Stimulated activated naive CD8-positive, alpha-beta T cell treated with anti-CD3 and anti-CD28 coated beads, Interleukin-15, Interleukin-2, amounts not matched to agents 100 U/mL and 50 U/mL, for 24 hours (primary cell): ENCODE data around the gene SCGB1D4.
A peak's percentile ranks its signal among the peaks of the same experiment; 100 is the strongest.
"Not testable (repeated sequence)": the region's sequence is repeated elsewhere in the genome, so short reads cannot be mapped to it uniquely, and the experiment has no call there.

ENCODE experiments used
- ATAC-seq: fragments of 150-1000 bp; cut with Tn5 transposase; one replicate; pipeline ENCODE4 v1.10.0; 2021
- DNase-seq: peaks from one replicate; pipeline ENCODE4 v3.0.0; 2021

SCGB1D4 gene, protein sequence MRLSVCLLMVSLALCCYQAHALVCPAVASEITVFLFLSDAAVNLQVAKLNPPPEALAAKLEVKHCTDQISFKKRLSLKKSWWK

DNA sequence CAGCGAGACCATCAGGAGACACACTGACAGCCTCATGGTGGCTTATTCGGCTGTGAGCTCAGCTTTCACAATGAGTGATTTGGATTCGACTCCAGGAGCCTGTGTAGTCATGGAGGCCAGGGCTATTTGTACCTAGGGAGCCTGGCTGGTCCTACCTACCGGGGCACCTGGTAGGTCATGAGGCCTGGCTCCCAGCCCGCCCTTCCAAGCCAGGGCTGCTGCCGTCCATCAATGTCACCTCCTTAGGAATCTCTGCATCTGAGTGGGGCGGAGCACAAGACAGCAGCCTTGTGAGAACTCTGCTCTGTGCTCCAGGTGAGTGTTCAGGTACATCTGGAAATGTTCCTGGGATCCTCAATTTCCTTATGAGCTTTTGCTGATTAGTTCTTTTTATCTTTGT is at the start of gene SCGB1D4:
Gene SCGB1D4 (minus strand): TSS at position 101 of the 400 bp plus-strand sequence. CDS start 65 bp downstream, at position 36.
- DNase-seq (no peak), ATAC-seq (no peak)

DNA sequence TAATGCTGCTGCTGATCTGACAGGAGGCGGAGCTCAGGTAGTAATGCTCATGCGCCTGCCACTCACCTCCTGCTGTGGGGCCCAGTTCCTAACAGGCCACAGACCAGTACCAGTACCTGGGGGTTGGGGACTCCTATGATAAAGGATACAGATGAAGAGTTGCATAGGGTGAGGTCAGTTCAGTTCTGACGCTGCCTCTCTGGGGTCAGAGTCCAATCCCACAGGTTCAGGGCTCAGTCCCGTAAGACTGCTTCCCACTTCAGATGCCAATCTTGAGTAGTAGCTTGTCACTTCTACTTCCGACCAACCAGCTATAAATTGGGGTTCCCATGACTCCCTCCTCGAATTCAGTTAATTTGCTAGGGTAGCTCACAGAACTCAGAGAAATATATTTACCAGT is 47.0 kb upstream of the SCGB1D4 start:
- DNase-seq: no peak
- no peak for ATAC-seq

DNA sequence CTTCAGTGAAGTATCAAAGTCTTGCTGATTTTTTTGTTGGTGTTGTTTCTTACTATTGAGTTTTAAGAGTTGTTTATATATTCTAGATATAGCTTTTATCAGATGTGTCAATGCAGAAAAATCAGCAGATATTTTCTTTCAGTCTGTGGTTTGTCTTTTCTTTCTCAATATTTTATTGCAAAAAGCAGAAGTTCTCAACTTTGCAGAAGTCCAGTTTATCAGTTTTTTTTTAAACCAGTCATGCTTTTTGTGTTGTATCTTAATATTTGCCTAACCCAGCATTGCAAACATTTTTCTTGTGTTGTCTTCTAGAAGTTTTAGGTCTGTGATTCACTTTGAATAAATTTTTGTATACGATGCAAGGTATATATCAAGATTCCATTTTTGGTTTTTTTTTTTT is 45.3 kb upstream of the SCGB1D4 start:
- no peak for ATAC-seq
- no peak for DNase-seq

DNA sequence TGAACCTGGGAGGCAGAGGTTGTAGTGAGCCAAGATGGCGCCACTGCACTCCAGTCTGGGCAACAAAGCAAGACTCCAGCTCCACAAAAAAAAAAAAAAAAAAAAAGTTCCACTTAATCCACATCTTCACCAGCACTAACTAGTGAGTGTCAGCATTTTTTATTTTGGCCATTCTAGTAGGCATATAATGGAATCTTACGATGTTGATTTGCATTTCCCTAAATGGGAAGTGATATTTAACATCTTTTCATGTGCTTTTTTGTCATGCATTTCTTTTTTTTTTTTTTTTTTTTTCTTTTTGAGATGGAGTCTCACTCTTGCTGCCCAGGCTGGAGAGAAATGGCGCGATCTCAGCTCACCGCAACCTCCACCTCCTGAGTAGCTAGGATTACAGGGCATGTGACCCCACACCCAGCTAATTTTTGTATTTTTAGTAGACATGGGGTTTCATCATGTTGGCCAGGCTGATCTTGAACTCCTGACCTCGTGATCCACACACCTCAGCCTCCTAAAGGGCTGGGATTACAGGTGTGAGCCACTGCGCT is 44.8 kb upstream of the SCGB1D4 start:
- not testable (repeated sequence) for ATAC-seq, DNase-seq

DNA sequence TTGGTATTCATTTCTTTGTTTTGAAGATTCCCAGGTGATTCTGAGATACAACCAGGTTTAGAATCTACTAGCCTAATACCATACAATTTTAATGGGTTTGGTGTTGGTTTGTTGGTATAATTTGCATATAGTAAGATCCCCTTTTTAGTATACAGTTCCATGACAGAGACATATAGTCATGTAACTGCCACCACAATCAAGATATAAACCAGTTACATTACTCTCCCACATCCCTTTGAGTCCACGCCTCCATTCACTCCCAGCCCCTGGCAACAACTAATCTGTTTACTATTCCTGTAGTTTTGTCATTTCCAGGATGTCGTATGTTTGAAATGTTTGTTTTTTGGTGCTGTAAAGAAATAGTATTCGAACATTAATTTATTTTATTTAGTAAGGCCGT is 42.7 kb upstream of the SCGB1D4 start:
- ATAC-seq: no peak
- no peak for DNase-seq

DNA sequence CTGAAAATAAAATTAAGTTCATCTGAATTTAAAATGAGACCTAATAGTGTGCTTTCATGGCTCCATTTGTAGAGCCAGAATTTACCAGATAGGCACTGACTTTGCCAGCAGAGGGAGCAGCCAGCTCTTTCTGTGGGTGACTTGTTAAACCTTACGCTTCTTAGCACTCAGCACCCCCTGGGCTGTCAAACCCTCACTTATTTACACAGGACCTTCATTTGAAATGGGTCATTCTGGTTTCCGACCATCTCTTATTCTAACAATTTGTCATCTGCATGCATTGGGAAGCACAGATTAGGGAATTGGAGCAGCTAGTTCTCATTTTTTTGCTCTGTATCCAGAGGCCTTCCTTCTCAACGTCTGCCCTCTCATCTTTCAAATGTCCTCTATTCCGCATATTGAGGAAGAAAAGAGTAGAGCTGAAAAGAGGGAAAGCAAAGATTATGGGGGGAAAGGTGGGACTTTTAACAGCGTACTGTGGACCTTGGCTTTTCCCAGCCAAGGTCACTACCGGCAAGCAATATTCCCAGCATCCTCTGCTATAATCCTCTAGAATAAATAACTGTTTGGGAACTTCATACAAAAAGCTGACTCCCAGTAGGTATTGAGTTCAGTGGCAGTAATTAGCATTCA is 41.5 kb upstream of the SCGB1D4 start:
- ATAC-seq (no peak), DNase-seq (peak; percentile 57)

DNA sequence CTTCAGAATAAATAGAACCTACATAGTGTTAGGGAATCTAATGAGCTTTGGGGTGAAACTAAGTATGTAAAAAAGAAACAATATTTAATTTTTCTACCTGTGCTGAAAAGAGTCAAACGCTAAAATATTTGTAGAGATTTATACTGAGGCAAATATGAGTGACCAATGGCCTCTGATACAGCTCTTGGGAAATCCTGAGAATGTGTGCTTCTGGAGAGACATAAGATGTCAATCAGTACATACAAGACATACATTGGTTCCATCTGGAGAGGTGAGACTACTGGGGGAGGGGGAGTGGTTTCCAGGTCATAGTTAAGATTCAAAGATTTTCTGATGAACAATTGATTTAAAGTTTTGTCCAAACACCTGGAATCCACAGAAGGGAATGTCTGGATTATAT is 39.3 kb upstream of the SCGB1D4 start:
- DNase-seq (no peak), ATAC-seq (no peak)

DNA sequence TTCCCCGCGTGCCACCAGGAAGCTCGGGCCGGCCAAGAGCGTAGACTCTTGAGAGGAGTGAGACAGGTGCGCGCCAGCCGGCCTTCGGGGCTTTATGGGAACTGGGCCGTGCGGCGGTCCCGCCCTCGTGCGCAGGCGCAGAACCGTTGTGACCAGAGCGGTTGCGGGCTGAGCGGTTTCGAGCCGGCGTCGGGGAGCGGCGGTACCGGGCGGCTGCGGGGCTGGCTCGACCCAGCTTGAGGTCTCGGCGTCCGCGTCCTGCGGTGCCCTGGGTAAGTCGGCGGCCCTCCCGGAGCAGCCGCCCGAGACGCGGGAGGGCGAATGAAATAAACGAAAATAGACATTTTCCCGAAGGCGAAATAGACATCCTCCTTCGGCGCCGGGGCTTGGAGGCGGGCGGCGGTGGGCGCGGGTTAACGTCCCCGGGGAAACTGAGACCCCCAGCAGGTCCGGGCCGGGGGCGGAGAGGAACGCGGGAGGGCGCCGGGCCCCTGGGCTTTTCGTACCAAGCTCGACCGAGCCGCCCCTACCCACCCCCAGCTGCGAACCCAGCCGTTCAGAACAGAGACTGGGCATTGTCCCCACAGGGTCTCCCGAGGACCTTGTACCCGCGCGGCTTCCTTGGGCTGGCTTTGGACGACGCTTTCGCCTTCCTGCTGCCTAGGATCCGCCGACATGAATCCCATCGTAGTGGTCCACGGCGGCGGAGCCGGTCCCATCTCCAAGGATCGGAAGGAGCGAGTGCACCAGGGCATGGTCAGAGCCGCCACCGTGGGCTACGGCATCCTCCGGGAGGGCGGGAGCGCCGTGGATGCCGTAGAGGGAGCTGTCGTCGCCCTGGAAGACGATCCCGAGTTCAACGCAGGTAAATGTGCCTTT is 38.7 kb upstream of the SCGB1D4 start, which contains the start of gene ASRGL1:
Gene ASRGL1 (plus strand): TSS at position 146 of the 879 bp plus-strand sequence. CDS start 530 bp downstream, at position 676.
- ATAC-seq: peak; percentile 87
- peak; percentile 87 for DNase-seq

DNA sequence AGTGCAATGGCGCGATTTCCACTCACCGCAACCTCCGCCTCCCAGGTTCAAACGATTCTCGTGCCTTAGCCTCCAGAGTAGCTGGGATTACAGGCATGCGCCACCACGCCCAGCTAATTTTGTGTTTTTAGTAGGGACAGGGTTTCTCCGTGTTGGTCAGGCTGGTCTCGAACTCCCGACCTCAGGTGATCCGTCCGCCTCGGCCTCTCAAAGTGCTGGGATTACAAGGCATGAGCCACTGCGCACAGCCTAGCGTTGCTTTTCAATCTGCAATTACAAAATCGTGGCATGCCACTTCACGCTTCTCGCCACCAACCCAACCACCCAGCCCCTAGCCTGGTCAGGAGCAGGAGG is 38.1 kb upstream of the SCGB1D4 start:
- ATAC-seq, DNase-seq: not testable (repeated sequence)

DNA sequence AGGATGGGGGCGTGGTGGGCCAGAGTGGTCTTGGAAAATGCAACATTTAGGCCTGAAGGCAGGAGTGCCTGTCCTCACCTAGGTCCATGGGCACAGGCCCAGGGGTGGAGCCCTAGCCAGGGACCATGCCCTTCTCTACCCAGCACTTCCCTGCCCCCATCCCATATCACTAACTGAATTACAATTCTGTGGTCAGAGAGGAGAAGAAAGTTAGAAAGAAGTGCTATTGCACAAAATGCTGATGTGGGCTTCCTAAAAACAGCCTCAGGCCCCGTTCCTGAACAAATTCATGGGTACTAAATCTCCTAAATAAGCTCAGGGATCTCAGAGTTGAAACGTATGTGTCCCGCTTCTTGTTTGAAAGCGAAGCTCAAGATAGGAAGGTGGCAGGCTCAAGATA is 34.9 kb upstream of the SCGB1D4 start:
- DNase-seq: no peak
- ATAC-seq: no peak

DNA sequence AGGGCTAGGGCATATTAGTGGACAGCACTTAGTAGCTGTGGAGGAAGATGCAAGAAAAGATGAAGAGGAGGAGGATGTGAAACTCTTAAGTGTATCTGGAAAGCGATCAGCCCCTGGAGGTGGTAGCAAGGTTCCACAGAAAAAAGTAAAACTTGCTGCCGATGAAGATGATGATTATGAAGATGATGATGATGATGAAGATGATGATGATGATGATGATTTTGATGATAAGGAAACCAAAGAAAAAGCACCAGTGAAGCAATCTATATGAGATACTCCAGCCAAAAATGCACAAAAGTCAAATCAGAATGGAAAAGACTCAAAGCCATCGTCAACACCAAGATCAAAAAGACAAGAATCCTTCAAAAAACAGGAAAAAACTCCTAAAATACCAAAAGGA is 32.4 kb upstream of the SCGB1D4 start:
- not testable (repeated sequence) for ATAC-seq, DNase-seq

DNA sequence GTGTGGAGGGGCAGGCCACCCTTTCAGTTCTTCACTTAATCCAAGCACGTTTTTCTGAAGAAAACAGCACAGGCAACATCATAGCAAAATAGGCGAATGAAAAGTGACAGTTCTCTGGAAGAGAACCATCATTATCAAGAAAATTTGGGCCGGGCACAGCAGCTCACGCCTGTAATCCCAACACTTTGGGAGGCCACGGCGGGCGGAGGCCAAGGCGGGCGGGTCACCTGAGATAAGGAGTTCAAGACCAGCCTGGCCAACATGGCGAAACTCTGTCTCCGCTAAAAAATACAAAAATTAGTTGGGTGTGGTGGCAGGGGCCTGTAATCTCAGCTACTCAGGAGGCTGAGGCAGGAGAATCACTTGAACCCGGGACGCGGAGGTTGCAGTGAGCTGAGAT is 28.7 kb upstream of the SCGB1D4 start:
- DNase-seq, ATAC-seq: not testable (repeated sequence)

DNA sequence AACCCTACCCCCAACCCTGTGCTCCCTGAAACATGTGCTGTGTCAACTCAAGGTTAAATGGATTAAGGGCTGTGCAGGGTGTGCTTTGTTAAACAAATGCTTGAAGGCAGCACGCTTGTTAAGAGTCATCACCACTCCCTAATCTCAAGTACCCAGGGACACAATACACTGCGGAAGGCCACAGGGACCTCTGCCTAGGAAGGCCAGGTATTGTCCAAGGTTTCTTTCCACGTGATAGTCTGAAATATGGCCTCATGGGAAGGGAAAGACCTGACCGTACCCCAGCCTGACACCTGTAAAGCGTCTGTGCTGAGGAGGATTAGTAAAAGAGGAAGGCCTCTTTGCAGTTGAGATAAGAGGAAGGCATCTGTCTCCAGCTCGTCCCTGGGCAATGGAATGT is 27.8 kb upstream of the SCGB1D4 start:
- not testable (repeated sequence) for DNase-seq, ATAC-seq

DNA sequence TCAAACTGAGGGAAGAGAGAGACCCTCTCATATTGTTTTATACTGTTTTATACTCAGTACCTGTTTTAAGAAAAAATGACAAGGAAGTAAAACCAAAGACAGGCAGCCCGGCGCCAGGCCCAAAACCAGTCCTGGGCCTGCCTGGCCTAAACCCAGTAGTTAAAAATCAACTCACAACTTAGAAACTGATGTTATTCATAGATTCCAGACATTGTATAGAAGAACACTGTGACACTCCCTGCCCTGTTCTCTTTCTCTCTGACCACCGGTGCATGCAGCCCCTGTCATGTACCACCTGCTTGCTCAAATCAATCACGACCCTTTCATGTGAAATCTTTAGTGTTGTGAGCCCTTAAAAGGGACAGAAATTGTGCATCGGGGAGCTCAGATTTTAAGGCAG is 26.9 kb upstream of the SCGB1D4 start:
- not testable (repeated sequence) for DNase-seq

DNA sequence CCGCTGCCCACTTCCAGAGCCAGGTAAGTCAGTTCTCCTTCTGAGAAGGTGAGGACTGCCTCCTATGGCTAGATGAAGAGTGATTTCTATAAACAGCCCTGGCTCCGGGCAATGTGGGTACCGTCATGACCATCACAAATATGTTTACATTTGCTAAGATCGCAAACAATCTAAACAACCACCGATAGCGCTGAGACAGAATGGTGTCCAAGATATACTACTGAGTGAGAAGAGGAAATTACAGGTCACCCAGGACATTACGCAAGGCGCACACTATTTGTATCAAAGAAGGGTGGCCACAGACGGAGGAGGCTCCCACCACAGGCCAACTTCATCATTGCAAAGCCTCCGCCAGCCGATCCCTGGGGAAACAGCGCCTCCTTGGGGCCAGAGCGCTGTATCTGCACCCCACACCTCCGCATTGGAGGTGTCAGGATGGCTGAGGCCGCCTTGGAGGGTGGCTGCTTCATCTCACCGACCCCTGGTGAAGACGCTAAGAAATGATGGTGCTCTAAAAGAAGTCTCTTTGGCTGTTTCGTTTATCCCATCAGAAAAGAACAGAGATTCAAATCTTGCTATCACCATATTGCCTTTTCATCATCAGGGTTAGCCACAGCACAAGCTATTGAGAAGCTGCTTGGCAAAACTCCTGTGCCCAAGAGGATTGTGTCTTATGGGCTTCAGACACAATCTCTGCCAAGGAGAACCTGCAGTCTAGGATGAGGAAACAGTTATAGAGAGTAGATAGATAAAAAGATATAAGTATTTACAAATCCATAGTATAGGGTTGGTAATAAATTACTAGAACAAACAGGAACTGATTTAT is 26.1 kb upstream of the SCGB1D4 start:
- peak; percentile 79 for ATAC-seq

More for the DNA sequence above, 26.9 kb upstream of the SCGB1D4 start:
- not testable (repeated sequence) for ATAC-seq

DNA sequence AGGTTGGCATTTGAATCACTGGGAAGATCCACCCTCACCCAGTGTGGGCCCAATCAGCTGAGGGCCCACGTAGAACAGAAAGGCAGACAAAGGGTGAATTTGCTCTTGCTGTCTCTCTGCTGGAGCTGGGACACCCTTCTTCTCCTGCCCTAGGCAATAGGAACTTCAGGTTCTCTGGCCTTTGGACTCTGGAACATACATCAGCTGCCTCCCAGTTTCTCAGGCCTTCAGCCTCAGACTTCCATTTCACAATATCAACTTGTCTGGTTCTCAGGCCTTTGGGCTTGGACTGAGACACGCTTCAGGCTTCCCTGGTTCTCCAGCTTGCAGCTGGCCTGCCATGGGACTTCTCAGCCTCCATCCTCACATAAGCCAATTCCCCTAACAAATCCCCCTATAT is 23.6 kb upstream of the SCGB1D4 start:
- ATAC-seq: no peak
- DNase-seq: no peak

More for the DNA sequence above, 26.1 kb upstream of the SCGB1D4 start:
- DNase-seq: peak; percentile 71

DNA sequence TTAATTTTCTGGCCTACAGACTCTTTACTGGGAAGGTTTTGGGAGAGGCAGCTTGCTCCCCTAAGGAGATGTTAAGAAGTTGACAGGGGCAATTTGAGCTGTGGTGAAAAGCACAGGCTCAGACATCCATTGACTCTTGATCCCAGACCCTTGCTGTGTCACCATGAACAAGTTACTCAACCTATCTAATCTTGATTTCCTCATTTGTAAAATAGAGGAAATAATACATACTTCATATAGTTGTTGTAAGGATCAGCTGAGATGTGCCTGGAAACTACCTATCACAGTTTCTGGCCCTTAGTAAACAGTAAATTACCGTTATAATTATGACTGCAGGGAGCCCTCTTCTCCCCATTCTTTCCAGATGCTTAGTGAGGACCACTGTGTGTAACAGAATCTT is 16.6 kb upstream of the SCGB1D4 start:
- no peak for ATAC-seq
- DNase-seq: no peak

DNA sequence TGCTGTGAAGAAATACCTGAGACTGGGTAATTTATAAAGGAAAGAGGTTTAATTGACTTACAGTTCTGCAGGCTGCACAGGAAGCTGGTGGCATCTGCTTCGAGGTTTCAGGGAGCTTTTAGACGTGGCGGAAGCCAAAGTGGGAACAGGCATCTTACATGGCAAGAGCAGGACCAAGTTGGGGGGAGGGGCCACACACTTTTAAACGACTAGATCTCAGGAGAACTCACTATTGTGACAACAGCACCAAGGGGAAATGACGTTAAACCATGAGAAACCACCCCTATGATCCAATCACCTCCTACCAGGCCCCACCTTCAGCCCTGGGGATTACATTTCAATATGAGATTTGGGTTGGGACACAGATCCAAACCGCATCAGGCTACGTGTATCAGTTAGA is 11.1 kb upstream of the SCGB1D4 start:
- no peak for ATAC-seq

DNA sequence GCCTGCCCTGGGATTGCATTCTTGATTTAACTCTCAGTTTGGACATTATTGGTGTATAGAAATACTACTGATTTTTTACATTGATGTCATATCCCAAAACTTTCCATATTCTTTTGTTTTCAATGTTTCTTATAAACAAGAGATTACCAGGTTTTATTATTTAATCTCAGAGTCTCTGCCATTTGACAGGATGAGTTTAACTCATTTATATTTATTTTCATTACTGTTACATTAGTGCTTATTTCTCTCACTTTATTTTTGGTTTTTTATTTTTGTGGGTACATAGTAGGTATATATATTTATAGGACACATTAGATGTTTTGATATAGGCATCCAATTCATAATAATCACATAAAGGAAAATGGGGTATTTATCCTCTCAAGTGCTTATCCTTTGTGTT is 9.1 kb upstream of the SCGB1D4 start:
- no peak for DNase-seq
- ATAC-seq: no peak

More for the DNA sequence above, 11.1 kb upstream of the SCGB1D4 start:
- no peak for DNase-seq

DNA sequence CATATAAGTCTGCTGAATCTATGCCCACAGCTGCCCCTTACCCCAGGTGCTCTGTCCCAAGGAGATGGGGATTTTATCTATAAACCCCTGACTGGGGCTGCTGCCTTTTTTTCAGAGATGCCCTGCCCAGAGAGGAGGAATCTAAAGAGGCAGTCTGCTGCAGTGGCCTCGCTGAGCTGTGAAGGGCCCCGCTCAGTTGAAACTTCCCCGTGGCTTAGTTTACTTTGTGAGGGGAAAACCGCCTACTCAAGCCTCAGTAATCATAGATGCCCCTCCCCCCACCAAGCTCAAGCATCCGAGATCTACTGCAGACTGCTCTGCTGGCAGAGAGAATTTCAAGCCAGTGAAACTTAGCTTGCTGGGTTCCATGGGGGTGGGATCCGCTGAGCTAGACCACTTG is 7.4 kb upstream of the SCGB1D4 start:
- ATAC-seq (no peak), DNase-seq (no peak)

DNA sequence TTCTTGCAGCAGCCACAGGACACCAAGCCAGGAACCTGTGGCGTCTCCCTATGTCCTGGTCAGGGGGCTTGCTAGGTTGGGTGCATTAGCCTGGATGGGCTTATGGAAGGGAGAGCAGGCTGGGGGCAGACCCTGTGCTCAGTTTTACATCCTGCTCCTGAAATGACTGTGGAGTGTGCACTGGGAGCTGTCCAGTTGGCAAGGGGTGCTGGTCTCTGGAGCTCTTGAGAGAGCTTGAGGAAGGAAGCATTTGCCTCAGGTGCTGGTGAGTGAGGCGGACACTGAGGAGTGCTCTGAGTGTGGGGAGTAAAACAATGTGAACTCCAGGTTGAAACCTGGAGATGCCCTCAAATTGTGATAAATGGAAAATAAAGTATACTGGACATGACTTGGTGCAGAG is 3.4 kb downstream of the SCGB1D4 start:
- no peak for ATAC-seq
- DNase-seq: no peak

DNA sequence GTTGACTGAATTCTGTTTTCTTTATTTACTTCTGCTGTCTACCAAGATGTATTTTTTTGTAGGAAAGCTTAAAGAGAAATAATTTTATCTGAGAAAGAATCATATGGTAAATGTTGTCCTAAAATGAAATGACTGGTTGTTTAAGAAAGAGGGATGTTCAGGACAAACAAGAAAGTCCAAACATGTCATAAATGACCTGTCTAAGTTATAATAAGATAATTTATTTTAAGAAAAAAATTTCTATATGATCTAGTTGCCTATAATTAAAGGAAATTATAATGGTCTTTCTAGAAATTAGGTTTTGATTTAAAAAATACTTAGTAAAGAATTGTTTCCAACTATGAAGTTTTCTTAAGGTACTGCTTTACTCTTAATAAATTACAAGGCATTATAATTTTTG is 18.4 kb downstream of the SCGB1D4 start:
- DNase-seq (no peak), ATAC-seq (no peak)
